ENCODE results near the gene RPL22.

GRCh38 chr1:6202256-6202655 lies 2.9 kb upstream of the RPL22 start:
- no peak for TF ChIP-seq POLR2A (IDR thresholded peaks at IDR 0.05)
- TF ChIP-seq CTCF (IDR thresholded peaks at IDR 0.05) = no peak

Data from heart left ventricle (tissue), 13 donors.